Measurements from ENCODE around the gene LHFPL4. TPM values are rescaled to one million over a fixed set of nuclear protein-coding genes. Genes with fewer than 3 reads are reported as not detected.
"Not testable (repeated sequence)": the region's sequence is repeated elsewhere in the genome, so short reads cannot be mapped to it uniquely, and the experiment has no call there.

LHFPL4 gene
- not detected for total RNA-seq

GRCh38 chr3:9553021-9553947, at the start of gene LHFPL4:
Gene LHFPL4 (minus strand): TSS chr3:9553822. CDS start chr3:9552679, 1,143 bp downstream.
- ATAC-seq (no peak), DNase-seq (no peak)
- peaks cover 2% of the 10 kb centered on the region for H3K36me3 Mint-ChIP-seq (ENCODE audit: low read depth)
- H3K4me3 Mint-ChIP-seq = no peak within 1 kb of the TSS
- H3K9me3 Mint-ChIP-seq (ENCODE audit: insufficient read depth) = peaks cover 3% of the 10 kb centered on the region
- H3K27me3 Mint-ChIP-seq (ENCODE audit: low read depth) = peaks cover 34% of the 10 kb centered on the region
- peaks cover 2% of the 10 kb centered on the region for H3K4me1 Mint-ChIP-seq (ENCODE audit: low read depth)
- H3K27ac Mint-ChIP-seq = no peak within 1 kb of the TSS
- POLR2A ChIA-PET = no interaction called here
- CTCF ChIA-PET = no interaction called here

- no peak for DNase-seq
- no peaks in the 10 kb centered on the region for H3K36me3 Mint-ChIP-seq (ENCODE audit: low read depth)
- H3K4me3 Mint-ChIP-seq = no peak overlapping the region
- peaks cover 1% of the 10 kb centered on the region for H3K4me1 Mint-ChIP-seq (ENCODE audit: low read depth)
- ChIA-PET POLR2A (no interaction called here), CTCF (no interaction called here)
- H3K27ac Mint-ChIP-seq = no peak overlapping the region
- H3K9me3 Mint-ChIP-seq (ENCODE audit: insufficient read depth) = no peaks in the 10 kb centered on the region
- no peak for ATAC-seq
- peaks cover 12% of the 10 kb centered on the region for H3K27me3 Mint-ChIP-seq (ENCODE audit: low read depth)
Measured at GRCh38 chr3:9602620-9603019, 49.0 kb upstream of the LHFPL4 start.

DNA sequence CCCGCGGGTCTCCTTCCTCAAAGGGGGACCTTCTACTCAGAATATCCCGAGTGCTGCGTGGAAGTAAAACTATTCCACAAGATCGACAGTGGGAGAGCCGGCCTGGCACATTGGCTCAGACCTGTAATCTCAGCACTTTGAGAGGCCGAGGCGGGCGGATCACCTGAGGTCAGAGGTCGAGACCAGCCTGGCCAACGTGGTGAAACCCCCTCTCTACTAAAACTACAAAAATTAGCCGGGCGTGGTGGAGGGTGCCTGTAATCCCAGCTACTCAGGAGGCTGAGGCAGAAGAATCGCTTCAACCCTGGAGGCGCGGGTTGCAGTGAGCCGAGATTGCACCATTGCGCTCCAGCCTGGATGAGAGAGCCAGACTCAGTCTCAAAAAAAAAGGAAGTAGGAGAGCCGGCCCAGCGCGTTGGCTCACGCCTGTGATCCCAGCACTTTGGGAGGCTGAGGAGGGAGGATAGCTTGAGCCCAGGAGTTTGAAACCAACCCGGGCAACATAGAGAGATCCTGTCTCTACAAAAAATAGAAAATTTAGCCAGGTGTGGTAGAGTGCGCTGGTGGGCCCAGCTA, 47.5 kb upstream of the LHFPL4 start:
- H3K4me3 Mint-ChIP-seq; H3K4me1 Mint-ChIP-seq (ENCODE audit: low read depth); ATAC-seq; H3K36me3 Mint-ChIP-seq (ENCODE audit: low read depth); DNase-seq; H3K27ac Mint-ChIP-seq; CTCF ChIA-PET; H3K9me3 Mint-ChIP-seq (ENCODE audit: insufficient read depth): not testable (repeated sequence)
- H3K27me3 Mint-ChIP-seq (ENCODE audit: low read depth) = peaks cover 12% of the 10 kb centered on the region
- POLR2A ChIA-PET = interaction anchor here (0.5 kb wide), 1 partner anchor 181 kb away, joined by 4 read pairs; no protein-coding TSS in a partner anchor

- H3K9me3 Mint-ChIP-seq (ENCODE audit: insufficient read depth) = no peaks in the 10 kb centered on the region
- H3K27me3 Mint-ChIP-seq (ENCODE audit: low read depth) = peaks cover 12% of the 10 kb centered on the region
- peaks cover 1% of the 10 kb centered on the region for H3K4me1 Mint-ChIP-seq (ENCODE audit: low read depth)
- ATAC-seq = peak; percentile 51
- H3K27ac Mint-ChIP-seq = no peak overlapping the region
- DNase-seq = no peak
- POLR2A ChIA-PET = no interaction called here
- no peak overlapping the region for H3K4me3 Mint-ChIP-seq
- H3K36me3 Mint-ChIP-seq (ENCODE audit: low read depth) = no peaks in the 10 kb centered on the region
- CTCF ChIA-PET = no interaction called here
Measured at GRCh38 chr3:9600597-9600996, 47.0 kb upstream of the LHFPL4 start.

DNA sequence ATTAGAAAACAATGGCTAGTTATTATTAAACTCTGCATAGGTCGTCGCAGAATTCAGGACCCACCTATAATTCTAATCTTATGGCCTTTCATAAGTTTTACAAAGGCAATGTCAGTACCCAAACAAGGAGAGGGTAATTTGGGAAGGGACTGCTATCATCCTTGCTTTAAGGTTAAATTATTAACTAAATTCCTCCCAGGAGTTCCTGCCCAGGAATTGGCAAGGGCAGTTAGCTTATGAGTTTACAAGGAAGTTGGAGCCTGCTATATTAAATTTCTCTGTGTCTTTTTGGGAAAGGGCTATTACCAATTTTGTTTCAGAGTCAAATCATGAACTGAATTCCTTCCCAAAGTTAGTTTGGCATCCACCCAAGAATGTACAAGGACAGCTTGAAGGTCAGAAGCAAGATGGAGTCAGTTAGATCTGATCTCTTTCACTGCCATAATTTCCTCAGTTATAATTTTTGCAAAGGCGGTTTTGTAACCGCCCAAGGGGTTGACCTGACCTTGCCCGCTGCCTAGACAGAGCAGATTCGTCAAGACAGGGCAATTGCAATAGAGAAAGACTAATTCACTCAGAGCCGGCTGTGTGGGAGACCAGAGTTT, 45.3 kb upstream of the LHFPL4 start:
- no peaks in the 10 kb centered on the region for H3K9me3 Mint-ChIP-seq (ENCODE audit: insufficient read depth)
- CTCF ChIA-PET = no interaction called here
- no peak overlapping the region for H3K4me3 Mint-ChIP-seq
- peaks cover 1% of the 10 kb centered on the region for H3K4me1 Mint-ChIP-seq (ENCODE audit: low read depth)
- H3K36me3 Mint-ChIP-seq (ENCODE audit: low read depth) = no peaks in the 10 kb centered on the region
- POLR2A ChIA-PET = no interaction called here
- peaks cover 12% of the 10 kb centered on the region for H3K27me3 Mint-ChIP-seq (ENCODE audit: low read depth)
- ATAC-seq (no peak), DNase-seq (no peak)
- H3K27ac Mint-ChIP-seq = no peak overlapping the region

DNA sequence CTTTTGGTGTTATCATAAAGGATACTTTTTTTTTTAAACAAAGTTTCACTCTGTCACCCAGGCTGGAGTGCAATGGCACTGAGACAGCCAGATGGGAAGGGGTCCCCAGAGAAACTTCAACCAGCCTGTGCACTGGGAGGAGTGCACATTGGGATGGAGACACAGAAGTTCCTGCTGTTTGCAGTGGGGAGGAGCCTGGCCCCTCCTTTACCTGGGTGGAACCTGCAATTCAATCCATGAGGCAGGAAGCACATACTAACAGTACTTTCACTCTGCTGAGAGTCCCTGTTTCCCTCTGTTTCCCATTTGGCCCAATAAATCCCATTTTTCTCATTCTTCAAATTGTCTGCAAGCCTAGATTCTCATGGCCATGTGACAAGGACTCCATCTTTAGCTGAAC, 42.3 kb upstream of the LHFPL4 start:
- Mint-ChIP-seq H3K4me1 (ENCODE audit: low read depth) (peaks cover 1% of the 10 kb centered on the region), H3K36me3 (ENCODE audit: low read depth) (no peaks in the 10 kb centered on the region), H3K9me3 (ENCODE audit: insufficient read depth) (no peaks in the 10 kb centered on the region), H3K4me3 (no peak overlapping the region), H3K27me3 (ENCODE audit: low read depth) (peaks cover 12% of the 10 kb centered on the region), H3K27ac (no peak overlapping the region)
- ChIA-PET CTCF (no interaction called here), POLR2A (no interaction called here)
- DNase-seq (no peak), ATAC-seq (no peak)

GRCh38 chr3:9591781-9592180, 38.2 kb upstream of the LHFPL4 start:
- POLR2A ChIA-PET; H3K27me3 Mint-ChIP-seq (ENCODE audit: low read depth); CTCF ChIA-PET; H3K4me3 Mint-ChIP-seq; H3K4me1 Mint-ChIP-seq (ENCODE audit: low read depth); ATAC-seq; H3K9me3 Mint-ChIP-seq (ENCODE audit: insufficient read depth); DNase-seq; H3K36me3 Mint-ChIP-seq (ENCODE audit: low read depth); H3K27ac Mint-ChIP-seq: not testable (repeated sequence)

GRCh38 chr3:9590282-9590791, 36.7 kb upstream of the LHFPL4 start:
- Mint-ChIP-seq H3K27ac (no peak overlapping the region), H3K27me3 (ENCODE audit: low read depth) (peaks cover 4% of the 10 kb centered on the region), H3K36me3 (ENCODE audit: low read depth) (no peaks in the 10 kb centered on the region), H3K9me3 (ENCODE audit: insufficient read depth) (no peaks in the 10 kb centered on the region), H3K4me3 (no peak overlapping the region), H3K4me1 (ENCODE audit: low read depth) (peaks cover 2% of the 10 kb centered on the region)
- no peak for ATAC-seq
- no peak for DNase-seq
- ChIA-PET POLR2A (no interaction called here), CTCF (no interaction called here)

DNA sequence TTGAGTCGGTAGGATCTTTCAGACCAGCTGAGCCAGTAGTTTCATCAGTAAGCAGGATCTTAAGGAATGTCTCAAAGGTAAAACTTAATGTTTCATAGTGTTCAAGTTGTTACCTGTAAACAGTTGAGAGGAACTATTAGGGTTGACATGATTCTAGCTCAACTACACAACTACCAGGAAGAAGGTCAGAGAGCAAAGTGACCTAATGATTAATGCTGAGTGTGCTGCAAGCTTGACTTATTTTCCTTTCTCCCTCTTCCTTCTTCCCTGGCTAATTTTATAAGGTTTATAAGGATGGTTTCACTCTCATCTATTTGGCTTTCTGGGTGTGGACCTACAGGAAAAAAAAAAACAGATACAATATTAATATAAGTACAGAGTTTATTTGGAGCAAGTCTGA, 30.2 kb upstream of the LHFPL4 start:
- POLR2A ChIA-PET = no interaction called here
- H3K36me3 Mint-ChIP-seq (ENCODE audit: low read depth) = no peaks in the 10 kb centered on the region
- no peak for ATAC-seq
- H3K27ac Mint-ChIP-seq = no peak overlapping the region
- DNase-seq = no peak
- H3K27me3 Mint-ChIP-seq (ENCODE audit: low read depth) = no peaks in the 10 kb centered on the region
- no peaks in the 10 kb centered on the region for H3K4me1 Mint-ChIP-seq (ENCODE audit: low read depth)
- no peaks in the 10 kb centered on the region for H3K9me3 Mint-ChIP-seq (ENCODE audit: insufficient read depth)
- no peak overlapping the region for H3K4me3 Mint-ChIP-seq
- CTCF ChIA-PET = no interaction called here

DNA sequence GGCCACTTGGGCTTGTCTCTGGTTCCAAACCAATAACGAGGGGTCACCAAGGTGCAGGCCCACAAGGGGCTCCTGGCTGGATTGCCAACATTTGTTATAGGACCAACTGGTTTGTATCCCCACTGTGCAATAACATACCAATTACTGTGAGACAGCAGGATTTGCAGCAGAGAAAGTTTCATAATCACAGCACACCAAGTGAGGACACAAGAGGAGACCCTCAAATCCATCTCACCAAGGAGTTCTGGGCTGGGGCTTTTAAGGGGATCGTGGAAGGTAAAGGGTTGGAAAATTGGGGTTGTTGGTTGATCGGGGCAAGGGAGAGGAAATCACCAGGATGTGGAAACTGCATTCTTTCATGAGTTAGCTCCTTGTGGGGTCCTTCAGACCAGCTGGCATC, 29.7 kb upstream of the LHFPL4 start:
- ChIA-PET CTCF (no interaction called here), POLR2A (no interaction called here)
- H3K4me1 Mint-ChIP-seq (ENCODE audit: low read depth) = no peaks in the 10 kb centered on the region
- ATAC-seq = no peak
- no peaks in the 10 kb centered on the region for H3K9me3 Mint-ChIP-seq (ENCODE audit: insufficient read depth)
- DNase-seq = no peak
- no peak overlapping the region for H3K27ac Mint-ChIP-seq
- H3K36me3 Mint-ChIP-seq (ENCODE audit: low read depth) = no peaks in the 10 kb centered on the region
- H3K27me3 Mint-ChIP-seq (ENCODE audit: low read depth) = no peaks in the 10 kb centered on the region
- H3K4me3 Mint-ChIP-seq = no peak overlapping the region

GRCh38 chr3:9582332-9582731, 28.7 kb upstream of the LHFPL4 start:
- no peaks in the 10 kb centered on the region for H3K36me3 Mint-ChIP-seq (ENCODE audit: low read depth)
- H3K27me3 Mint-ChIP-seq (ENCODE audit: low read depth) = no peaks in the 10 kb centered on the region
- H3K4me3 Mint-ChIP-seq = no peak overlapping the region
- H3K27ac Mint-ChIP-seq = no peak overlapping the region
- POLR2A ChIA-PET = no interaction called here
- no peaks in the 10 kb centered on the region for H3K9me3 Mint-ChIP-seq (ENCODE audit: insufficient read depth)
- ATAC-seq = no peak
- no peaks in the 10 kb centered on the region for H3K4me1 Mint-ChIP-seq (ENCODE audit: low read depth)
- no peak for DNase-seq
- CTCF ChIA-PET = no interaction called here

GRCh38 chr3:9581742-9582141, 28.1 kb upstream of the LHFPL4 start:
- Mint-ChIP-seq H3K4me1 (ENCODE audit: low read depth) (no peaks in the 10 kb centered on the region), H3K4me3 (no peak overlapping the region), H3K36me3 (ENCODE audit: low read depth) (no peaks in the 10 kb centered on the region), H3K27ac (no peak overlapping the region), H3K27me3 (ENCODE audit: low read depth) (no peaks in the 10 kb centered on the region), H3K9me3 (ENCODE audit: insufficient read depth) (no peaks in the 10 kb centered on the region)
- ChIA-PET CTCF (no interaction called here), POLR2A (no interaction called here)
- DNase-seq (no peak), ATAC-seq (no peak)
